Loucy (cell line): Measurements from ENCODE around the gene CHST9.

Experiments
- CTCF ChIP-seq: fragments of 200-600 bp; sonication (generic); conservative IDR thresholded peaks from 2 replicates; pipeline ENCODE4 v1.5.1; 2014; ENCODE audit warnings: mild to moderate bottlenecking, antibody characterized with exemption, low read length
- EZH2phosphoT487 ChIP-seq: fragments of 200-600 bp; IDR thresholded peaks from 2 replicates; pipeline ENCODE4 v1.6.1; 2018; ENCODE audit warnings: antibody characterized with exemption, mild to moderate bottlenecking, moderate library complexity, borderline replicate concordance

- TF ChIP-seq CTCF (no peak), EZH2phosphoT487 (no peak)
These were observed 228.2 kb downstream of the CHST9 start for GRCh38 chr18:26956863-26957262.
